H1 (cell line): ENCODE measurements around the gene CTIF. TPM values are rescaled to one million over a fixed set of nuclear protein-coding genes. Genes with fewer than 3 reads are reported as not detected.

Experiments
- CEBPB ChIP-seq: IDR thresholded peaks from 2 replicates; pipeline ENCODE4 v1.6.1; 2012; ENCODE audit warnings: low read depth, low read length
- GTF2F1 ChIP-seq: IDR thresholded peaks from 2 replicates; pipeline ENCODE4 v1.6.1; 2012; ENCODE audit warnings: low read depth, low read length, improper control_type of control experiment, borderline replicate concordance
- SP4 ChIP-seq: IDR thresholded peaks from 2 replicates; pipeline ENCODE4 v1.6.1; 2012; ENCODE audit warnings: low read length, inconsistent platforms
- TEAD4 ChIP-seq: IDR thresholded peaks from 2 replicates; pipeline ENCODE4 v1.6.1; 2012; ENCODE audit warnings: low read depth, low read length, inconsistent platforms, mixed read lengths
- polyA plus RNA-seq, 7 experiments: library from polyadenylated mRNA; depleted of rRNA in 3 of 7; stranded (reverse) in 5 of 7; unstranded in 2 of 7; fragments of >200 nt in 5 of 7; fragments of 200-250 nt in 2 of 7; gene quantifications; 1 replicate in 5 of 7; 2 replicates in 1 of 7; 4 replicates in 1 of 7; pipeline versions ENCODE4 v1.2.1 to v1.2.3, GENCODE V29; 2011 to 2013; ENCODE audit warnings: missing spikeins in 2 of 7, mixed read lengths in 2 of 7
- total RNA-seq: library from RNA; stranded (reverse); fragmentation: NEBNext Ultra II Directional; extraction: Animal tissue kit (Norgen Biotek cat#: 25700); gene quantifications from 2 replicates; pipeline ENCODE4 v1.2.1, GENCODE V29; 2021

Gene CTIF
- total and polyA plus RNA-seq, 2 of the 8 experiments (the other 6 are each of a cell fraction or from before 2014, with no cell fraction given) = 9.0 to 17.8 TPM

DNA sequence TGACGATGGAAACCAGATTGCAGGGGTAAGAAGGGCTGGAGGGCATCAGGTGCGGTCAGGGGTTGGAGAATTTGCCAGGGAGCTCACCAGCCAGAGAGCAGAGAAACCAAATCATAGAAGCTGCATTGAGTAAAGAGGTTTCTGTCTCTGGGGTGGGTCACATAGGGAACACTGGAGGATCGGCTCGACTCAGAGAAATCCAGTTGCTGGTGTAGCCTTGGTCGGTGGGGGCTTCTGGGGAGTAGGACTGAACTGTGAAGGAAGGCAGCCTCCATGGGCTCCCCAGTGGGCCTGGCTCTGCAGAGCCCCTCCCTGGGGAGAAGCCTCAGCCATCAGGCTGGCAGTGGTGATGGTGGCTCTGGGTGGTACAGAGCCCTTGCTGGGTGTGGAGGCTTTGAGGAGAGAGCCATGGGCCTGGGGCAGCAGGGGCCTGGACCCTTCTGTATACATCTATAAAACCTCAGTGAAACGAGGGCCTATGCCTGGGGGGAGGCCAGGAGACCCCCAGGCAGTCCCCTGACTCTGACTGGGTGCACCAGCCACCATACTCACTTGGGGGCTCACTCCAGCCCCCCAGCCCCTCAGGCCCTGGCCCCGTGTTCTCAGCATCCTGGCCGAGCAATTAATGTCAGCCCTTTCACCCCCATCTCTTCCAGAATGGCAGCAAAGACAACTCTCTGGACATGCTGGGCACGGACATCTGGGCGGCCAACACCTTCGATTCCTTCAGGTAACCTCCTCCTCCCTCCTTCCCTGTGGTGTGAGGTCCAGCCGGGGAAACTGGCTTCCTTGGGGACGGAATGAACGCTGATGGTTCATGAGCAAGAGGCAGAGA lies 124.5 kb downstream of the CTIF start (continued):
- no peak for TF ChIP-seq TEAD4
- TF ChIP-seq GTF2F1 = no peak
- TF ChIP-seq SP4 = no peak
- no peak for TF ChIP-seq CEBPB
